Measurements from ENCODE around the gene MICU1. TPM values are rescaled to one million over a fixed set of nuclear protein-coding genes. Genes with fewer than 3 reads are reported as not detected.

Gene MICU1
- total and polyA plus RNA-seq, 2 experiments from 2014 or later: 27.5 to 52.3 TPM

DNA sequence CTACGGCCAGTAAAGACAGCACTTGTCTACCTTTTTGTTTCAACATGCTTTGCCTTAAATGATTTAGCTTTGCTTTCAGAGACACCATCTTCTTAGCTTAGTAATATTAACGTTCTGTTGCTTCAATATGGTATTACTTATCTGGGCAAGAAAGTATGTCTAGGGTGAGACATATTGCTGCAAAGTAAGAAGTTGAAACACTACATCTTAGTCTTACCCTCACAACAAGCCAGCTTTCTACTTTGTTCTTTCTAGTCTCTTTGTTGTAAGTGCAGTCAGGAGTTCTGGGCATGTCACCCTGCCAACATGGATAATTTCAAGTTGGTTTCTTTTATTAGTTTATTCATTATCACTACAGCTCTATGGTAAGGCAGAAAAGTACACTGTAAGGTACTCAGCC, 148.4 kb downstream of the MICU1 start:
- no peak overlapping the region for H3K4me2 ChIP-seq
- no peak for DNase-seq (ENCODE audit: low spot score)
- no peaks in the 10 kb centered on the region for H4K20me1 ChIP-seq (replicated peaks; ENCODE audit: insufficient read depth)
- H3K4me3 Mint-ChIP-seq: no peak overlapping the region
- H3K27me3 Mint-ChIP-seq (ENCODE audit: insufficient read depth, low read depth, poor library complexity): no peaks in the 10 kb centered on the region
- no peak for TF ChIP-seq ZNF114 (CRISPR knock-in tag; IDR thresholded peaks at IDR 0.05)
- TF ChIP-seq, protein P1, sequence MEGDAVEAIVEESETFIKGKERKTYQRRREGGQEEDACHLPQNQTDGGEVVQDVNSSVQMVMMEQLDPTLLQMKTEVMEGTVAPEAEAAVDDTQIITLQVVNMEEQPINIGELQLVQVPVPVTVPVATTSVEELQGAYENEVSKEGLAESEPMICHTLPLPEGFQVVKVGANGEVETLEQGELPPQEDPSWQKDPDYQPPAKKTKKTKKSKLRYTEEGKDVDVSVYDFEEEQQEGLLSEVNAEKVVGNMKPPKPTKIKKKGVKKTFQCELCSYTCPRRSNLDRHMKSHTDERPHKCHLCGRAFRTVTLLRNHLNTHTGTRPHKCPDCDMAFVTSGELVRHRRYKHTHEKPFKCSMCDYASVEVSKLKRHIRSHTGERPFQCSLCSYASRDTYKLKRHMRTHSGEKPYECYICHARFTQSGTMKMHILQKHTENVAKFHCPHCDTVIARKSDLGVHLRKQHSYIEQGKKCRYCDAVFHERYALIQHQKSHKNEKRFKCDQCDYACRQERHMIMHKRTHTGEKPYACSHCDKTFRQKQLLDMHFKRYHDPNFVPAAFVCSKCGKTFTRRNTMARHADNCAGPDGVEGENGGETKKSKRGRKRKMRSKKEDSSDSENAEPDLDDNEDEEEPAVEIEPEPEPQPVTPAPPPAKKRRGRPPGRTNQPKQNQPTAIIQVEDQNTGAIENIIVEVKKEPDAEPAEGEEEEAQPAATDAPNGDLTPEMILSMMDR (conservative IDR thresholded peaks at IDR 0.05; ENCODE audit: low read depth in 2 of 2): no peak
- TF ChIP-seq, protein P2, sequence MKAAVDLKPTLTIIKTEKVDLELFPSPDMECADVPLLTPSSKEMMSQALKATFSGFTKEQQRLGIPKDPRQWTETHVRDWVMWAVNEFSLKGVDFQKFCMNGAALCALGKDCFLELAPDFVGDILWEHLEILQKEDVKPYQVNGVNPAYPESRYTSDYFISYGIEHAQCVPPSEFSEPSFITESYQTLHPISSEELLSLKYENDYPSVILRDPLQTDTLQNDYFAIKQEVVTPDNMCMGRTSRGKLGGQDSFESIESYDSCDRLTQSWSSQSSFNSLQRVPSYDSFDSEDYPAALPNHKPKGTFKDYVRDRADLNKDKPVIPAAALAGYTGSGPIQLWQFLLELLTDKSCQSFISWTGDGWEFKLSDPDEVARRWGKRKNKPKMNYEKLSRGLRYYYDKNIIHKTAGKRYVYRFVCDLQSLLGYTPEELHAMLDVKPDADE (IDR thresholded peaks at IDR 0.05): no peak
- TF ChIP-seq EZH2phosphoT487 (IDR thresholded peaks at IDR 0.05; ENCODE audit: unreplicated experiment): no peak
- no peak for TF ChIP-seq ZNF331 (CRISPR knock-in tag; IDR thresholded peaks at IDR 0.05; ENCODE audit: low read depth)
- TF ChIP-seq STAT1 (IDR thresholded peaks at IDR 0.05; ENCODE audit: unreplicated experiment): no peak
- no peak for TF ChIP-seq POLR2AphosphoS5 (IDR thresholded peaks at IDR 0.05; ENCODE audit: low read depth)
- TF ChIP-seq NANOG (IDR thresholded peaks at IDR 0.05; ENCODE audit: borderline replicate concordance): no peak
- H3K36me3 Mint-ChIP-seq (ENCODE audit: low read depth): peaks cover 11% of the 10 kb centered on the region; the same call in 2 of the 3 replicates
- H3K9me2 ChIP-seq (ENCODE audit: insufficient read depth): no peaks in the 10 kb centered on the region
- no peak for ATAC-seq
- H3K4me1 ChIP-seq (ENCODE audit: insufficient read depth): no peaks in the 10 kb centered on the region
- no peaks in the 10 kb centered on the region for H3F3A ChIP-seq (replicated peaks; ENCODE audit: low read depth)
- no peaks in the 10 kb centered on the region for H3K36me3 ChIP-seq (ENCODE audit: insufficient read depth)
- no peaks in the 10 kb centered on the region for H3K9me3 Mint-ChIP-seq
- H3K27me3 ChIP-seq (ENCODE audit: insufficient read depth): no peaks in the 10 kb centered on the region
- no peak overlapping the region for H3K27ac Mint-ChIP-seq
- no peak overlapping the region for H3K4me3 ChIP-seq
- no peak overlapping the region for H2AFZ ChIP-seq
- no peaks in the 10 kb centered on the region for H3K79me2 ChIP-seq (replicated peaks; ENCODE audit: insufficient read depth)
- no peaks in the 10 kb centered on the region for H3K4me1 Mint-ChIP-seq
- no peak overlapping the region for H3K27ac ChIP-seq (ENCODE audit: low read depth)

DNA sequence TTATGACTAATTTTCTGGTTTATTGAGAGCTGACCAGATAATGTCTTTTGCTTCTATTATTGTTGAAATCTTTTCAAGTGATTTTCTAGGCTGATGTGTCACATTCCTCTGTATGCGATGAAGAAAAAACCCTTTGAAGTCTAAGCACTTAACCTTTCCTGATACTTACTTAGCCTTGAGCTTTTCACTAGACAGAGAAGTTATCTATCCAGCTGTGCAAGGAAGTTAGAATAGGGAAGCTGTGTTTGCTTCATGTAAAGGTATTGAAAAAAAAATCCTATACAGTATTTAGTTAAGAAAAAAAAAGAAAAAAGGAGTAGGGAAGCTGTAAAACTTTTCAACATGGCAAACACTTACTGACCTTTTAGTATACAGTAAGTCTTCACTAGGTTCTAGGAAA, 153.6 kb downstream of the MICU1 start:
- DNase-seq (ENCODE audit: low spot score) (no peak), ATAC-seq (no peak)
- Mint-ChIP-seq H3K9me3 (no peaks in the 10 kb centered on the region), H3K27ac (no peak overlapping the region), H3K27me3 (ENCODE audit: insufficient read depth, low read depth, poor library complexity) (no peaks in the 10 kb centered on the region), H3K36me3 (ENCODE audit: low read depth) (peaks cover 16% of the 10 kb centered on the region; the same call in 2 of the 3 replicates), H3K4me1 (no peaks in the 10 kb centered on the region), H3K4me3 (no peak overlapping the region)
- Histone ChIP-seq H3K27me3 (ENCODE audit: insufficient read depth) (no peaks in the 10 kb centered on the region), H4K20me1 (replicated peaks; ENCODE audit: insufficient read depth) (no peaks in the 10 kb centered on the region), H3K9me2 (ENCODE audit: insufficient read depth) (no peaks in the 10 kb centered on the region), H2AFZ (no peak overlapping the region), H3K36me3 (ENCODE audit: insufficient read depth) (peaks cover 3% of the 10 kb centered on the region; the same call in 1 of the 2 replicates), H3K79me2 (replicated peaks; ENCODE audit: insufficient read depth) (no peaks in the 10 kb centered on the region), H3K4me3 (no peak overlapping the region), H3K4me1 (ENCODE audit: insufficient read depth) (no peaks in the 10 kb centered on the region), H3K27ac (ENCODE audit: low read depth) (no peak overlapping the region), H3F3A (replicated peaks; ENCODE audit: low read depth) (no peaks in the 10 kb centered on the region), H3K4me2 (no peak overlapping the region)
- TF ChIP-seq, protein P1 (conservative IDR thresholded peaks at IDR 0.05; ENCODE audit: low read depth in 2 of 2): no peak
- no peak for TF ChIP-seq EZH2 (IDR thresholded peaks at IDR 0.05; ENCODE audit: low read depth, unreplicated experiment)
- TF ChIP-seq, protein P3, sequence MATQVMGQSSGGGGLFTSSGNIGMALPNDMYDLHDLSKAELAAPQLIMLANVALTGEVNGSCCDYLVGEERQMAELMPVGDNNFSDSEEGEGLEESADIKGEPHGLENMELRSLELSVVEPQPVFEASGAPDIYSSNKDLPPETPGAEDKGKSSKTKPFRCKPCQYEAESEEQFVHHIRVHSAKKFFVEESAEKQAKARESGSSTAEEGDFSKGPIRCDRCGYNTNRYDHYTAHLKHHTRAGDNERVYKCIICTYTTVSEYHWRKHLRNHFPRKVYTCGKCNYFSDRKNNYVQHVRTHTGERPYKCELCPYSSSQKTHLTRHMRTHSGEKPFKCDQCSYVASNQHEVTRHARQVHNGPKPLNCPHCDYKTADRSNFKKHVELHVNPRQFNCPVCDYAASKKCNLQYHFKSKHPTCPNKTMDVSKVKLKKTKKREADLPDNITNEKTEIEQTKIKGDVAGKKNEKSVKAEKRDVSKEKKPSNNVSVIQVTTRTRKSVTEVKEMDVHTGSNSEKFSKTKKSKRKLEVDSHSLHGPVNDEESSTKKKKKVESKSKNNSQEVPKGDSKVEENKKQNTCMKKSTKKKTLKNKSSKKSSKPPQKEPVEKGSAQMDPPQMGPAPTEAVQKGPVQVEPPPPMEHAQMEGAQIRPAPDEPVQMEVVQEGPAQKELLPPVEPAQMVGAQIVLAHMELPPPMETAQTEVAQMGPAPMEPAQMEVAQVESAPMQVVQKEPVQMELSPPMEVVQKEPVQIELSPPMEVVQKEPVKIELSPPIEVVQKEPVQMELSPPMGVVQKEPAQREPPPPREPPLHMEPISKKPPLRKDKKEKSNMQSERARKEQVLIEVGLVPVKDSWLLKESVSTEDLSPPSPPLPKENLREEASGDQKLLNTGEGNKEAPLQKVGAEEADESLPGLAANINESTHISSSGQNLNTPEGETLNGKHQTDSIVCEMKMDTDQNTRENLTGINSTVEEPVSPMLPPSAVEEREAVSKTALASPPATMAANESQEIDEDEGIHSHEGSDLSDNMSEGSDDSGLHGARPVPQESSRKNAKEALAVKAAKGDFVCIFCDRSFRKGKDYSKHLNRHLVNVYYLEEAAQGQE (IDR thresholded peaks at IDR 0.05; ENCODE audit: unreplicated experiment): no peak

All from GM23338 (cell line).